ENCODE measurements around the gene OPCML.

DNA sequence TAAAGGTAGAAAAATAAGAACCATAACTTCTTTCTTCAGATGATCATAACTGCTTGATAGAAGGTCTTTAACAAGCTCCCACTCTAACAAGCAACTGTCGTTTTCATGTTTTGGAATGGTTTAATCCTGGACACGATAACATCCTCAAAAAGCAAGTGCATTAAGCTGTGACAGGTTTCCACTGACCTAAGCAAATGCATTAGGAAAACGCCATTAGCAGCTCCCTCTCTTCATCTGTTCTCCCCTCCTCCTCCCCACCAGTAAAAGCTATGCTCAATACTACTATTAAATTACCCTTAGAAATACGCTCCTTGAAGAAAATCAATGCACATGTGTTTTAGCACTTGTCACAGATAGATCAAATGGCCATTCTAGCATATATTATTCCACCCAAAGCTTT, 729.4 kb downstream of the OPCML start:
- TF ChIP-seq, protein P1, sequence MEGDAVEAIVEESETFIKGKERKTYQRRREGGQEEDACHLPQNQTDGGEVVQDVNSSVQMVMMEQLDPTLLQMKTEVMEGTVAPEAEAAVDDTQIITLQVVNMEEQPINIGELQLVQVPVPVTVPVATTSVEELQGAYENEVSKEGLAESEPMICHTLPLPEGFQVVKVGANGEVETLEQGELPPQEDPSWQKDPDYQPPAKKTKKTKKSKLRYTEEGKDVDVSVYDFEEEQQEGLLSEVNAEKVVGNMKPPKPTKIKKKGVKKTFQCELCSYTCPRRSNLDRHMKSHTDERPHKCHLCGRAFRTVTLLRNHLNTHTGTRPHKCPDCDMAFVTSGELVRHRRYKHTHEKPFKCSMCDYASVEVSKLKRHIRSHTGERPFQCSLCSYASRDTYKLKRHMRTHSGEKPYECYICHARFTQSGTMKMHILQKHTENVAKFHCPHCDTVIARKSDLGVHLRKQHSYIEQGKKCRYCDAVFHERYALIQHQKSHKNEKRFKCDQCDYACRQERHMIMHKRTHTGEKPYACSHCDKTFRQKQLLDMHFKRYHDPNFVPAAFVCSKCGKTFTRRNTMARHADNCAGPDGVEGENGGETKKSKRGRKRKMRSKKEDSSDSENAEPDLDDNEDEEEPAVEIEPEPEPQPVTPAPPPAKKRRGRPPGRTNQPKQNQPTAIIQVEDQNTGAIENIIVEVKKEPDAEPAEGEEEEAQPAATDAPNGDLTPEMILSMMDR (IDR thresholded peaks at IDR 0.05) = no peak
- TF ChIP-seq POLR2A (IDR thresholded peaks at IDR 0.05) = no peak
